C1 segment of cervical spinal cord (tissue), 14 donors: ENCODE measurements around the gene HDHD5.

ENCODE experiments used
- DNase-seq, 14 donors: peaks; one replicate each; lab custom pipeline; 2025; lab: John Stamatoyannopoulos, UW

Gene HDHD5

GRCh38 chr22:17106161-17106784 is 52.8 kb downstream of the HDHD5 start:
- DNase-seq: no peak

- DNase-seq: no peak
Measured at GRCh38 chr22:17105143-17106129, 53.6 kb downstream of the HDHD5 start.

- DNase-seq: no peak
Measured at GRCh38 chr22:17104336-17104935, 54.6 kb downstream of the HDHD5 start.

- DNase-seq: no peak
Measured at GRCh38 chr22:17103351-17103750, 55.7 kb downstream of the HDHD5 start.

GRCh38 chr22:17102297-17102667 is 56.8 kb downstream of the HDHD5 start:
- DNase-seq: no peak

GRCh38 chr22:17101475-17102296 is 57.4 kb downstream of the HDHD5 start:
- no peak for DNase-seq

GRCh38 chr22:17100621-17101020 is 58.5 kb downstream of the HDHD5 start:
- DNase-seq: no peak

- DNase-seq: peak in 1 of 14 donors; percentile 50
Measured at GRCh38 chr22:17098379-17098819, 60.7 kb downstream of the HDHD5 start.

- no peak for DNase-seq
Measured at GRCh38 chr22:17097701-17098100, 61.4 kb downstream of the HDHD5 start.

- DNase-seq: no peak
Measured at GRCh38 chr22:17097062-17097461, 62.0 kb downstream of the HDHD5 start.

- no peak for DNase-seq
Measured at GRCh38 chr22:17096071-17096470, 63.0 kb downstream of the HDHD5 start.

GRCh38 chr22:17095538-17095937 is 63.5 kb downstream of the HDHD5 start:
- no peak for DNase-seq

- DNase-seq: no peak
Measured at GRCh38 chr22:17093081-17093480, 66.0 kb downstream of the HDHD5 start.

GRCh38 chr22:17091851-17092250 is 67.2 kb downstream of the HDHD5 start:
- DNase-seq: no peak

GRCh38 chr22:17090550-17090949 is 68.5 kb downstream of the HDHD5 start:
- no peak for DNase-seq
